Cerebellar nuclear complex (tissue), 1 donor: ENCODE data around the gene HEATR5A.

Experiments
- DNase-seq, 2 experiments: peaks; one replicate each; lab custom pipeline; 2025; lab: John Stamatoyannopoulos, UW

HEATR5A gene

GRCh38 chr14:31426663-31427062 is 6.3 kb upstream of the HEATR5A start:
- DNase-seq = no peak

DNA sequence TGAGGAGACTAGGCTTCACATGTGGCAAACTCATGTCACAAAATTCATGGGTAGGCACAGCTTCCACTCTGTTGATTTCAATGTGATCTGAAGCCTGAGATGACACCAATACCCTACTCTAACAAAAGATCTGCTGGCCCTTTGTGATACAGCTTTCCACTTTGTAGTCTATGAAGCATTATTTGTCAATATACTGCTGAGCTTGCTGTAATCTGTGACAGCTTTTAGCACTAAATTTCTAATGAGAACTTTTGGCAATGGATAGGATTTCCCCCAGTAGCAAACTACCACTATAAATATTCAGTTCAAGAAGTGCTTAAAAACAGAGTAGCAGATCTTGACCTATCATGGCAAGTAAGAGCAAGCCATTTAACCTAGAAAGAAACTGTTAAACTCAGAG is 5.6 kb upstream of the HEATR5A start:
- no peak for DNase-seq

DNA sequence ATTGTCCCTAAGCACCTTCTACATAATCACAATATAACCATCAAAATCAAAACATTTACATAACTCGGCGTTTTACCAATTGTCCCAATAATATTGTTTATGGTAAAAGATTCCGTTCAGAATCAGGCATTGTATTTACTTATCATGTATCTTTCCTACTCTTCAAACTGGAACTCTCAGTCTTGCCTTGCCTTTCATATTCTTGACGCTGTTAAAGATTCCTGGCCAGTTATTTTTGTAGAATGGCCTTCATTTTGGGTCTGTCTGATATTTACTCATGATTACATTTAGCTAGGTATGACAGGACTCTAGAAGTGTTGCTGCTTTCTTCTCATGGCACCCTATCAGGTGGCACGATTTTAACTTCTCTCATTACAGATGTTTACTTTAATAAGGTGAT is 850 bp upstream of the HEATR5A start:
- DNase-seq = no peak

- no peak for DNase-seq
Observed at GRCh38 chr14:31419967-31420318, 407 bp downstream of the HEATR5A start.

GRCh38 chr14:31419179-31419966 is 977 bp downstream of the HEATR5A start:
- DNase-seq = no peak

- no peak for DNase-seq
Observed at GRCh38 chr14:31418440-31418839, 1.9 kb downstream of the HEATR5A start.

DNA sequence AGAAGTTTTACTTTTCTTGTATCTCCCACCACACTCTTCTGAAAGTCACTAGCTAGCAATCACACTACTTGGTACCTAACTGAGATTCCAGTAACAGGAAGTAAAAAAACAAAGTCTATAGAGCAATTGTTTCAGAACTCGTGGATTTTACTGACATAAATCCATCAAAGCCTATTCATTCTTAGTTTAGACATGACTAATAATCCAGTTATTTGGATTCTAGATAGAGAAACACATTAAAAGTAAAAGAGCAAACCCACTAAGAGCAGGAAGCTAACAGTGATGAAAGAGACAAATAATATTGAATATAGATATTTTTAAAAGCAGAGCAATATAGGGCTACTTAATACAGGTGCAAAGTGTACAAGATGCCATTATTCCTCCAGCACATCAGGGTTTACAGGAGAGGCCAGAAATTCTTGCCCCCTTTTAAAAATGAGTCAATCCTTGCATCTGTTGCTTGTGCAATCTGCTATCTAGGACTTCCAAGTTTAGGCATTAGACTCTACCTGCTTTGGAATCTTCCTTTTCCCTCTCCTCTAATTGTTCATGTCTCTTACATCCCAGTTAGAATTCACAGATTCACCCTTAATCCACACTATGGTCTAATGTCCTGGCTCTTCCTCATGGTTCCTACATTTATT is 6.0 kb downstream of the HEATR5A start:
- DNase-seq = no peak

DNA sequence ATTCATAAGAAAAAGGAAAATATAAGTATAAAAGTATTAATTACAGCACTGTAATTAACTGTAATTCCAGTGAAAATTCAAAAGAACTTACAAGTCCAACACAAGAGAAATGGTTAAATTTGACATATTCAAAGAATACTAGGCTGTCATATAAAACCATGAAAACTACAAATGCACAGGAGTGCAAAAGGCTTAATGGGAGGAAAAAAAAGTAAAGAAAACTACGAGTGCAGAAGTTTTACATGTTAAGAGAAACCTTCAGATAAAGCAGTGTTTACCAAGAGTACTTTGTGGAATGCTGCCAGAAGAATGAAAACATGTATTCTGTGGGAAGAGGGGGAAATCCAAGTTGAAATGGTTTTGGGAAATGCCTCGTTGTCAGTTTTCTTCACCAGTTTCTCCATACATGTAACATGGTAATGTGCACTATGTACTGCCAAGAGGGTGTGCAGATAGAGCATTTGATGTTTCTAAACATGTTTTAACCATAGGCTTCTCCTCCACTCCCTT is 9.1 kb downstream of the HEATR5A start:
- DNase-seq = no peak

- DNase-seq = no peak
Observed at GRCh38 chr14:31410048-31410650, 10.2 kb downstream of the HEATR5A start.

GRCh38 chr14:31408421-31408820 is 11.9 kb downstream of the HEATR5A start:
- no peak for DNase-seq

- no peak for DNase-seq
Observed at GRCh38 chr14:31405599-31406232, 14.6 kb downstream of the HEATR5A start.

- no peak for DNase-seq
Observed at GRCh38 chr14:31405106-31405505, 15.2 kb downstream of the HEATR5A start.

- no peak for DNase-seq
Observed at GRCh38 chr14:31403707-31404106, 16.6 kb downstream of the HEATR5A start.

DNA sequence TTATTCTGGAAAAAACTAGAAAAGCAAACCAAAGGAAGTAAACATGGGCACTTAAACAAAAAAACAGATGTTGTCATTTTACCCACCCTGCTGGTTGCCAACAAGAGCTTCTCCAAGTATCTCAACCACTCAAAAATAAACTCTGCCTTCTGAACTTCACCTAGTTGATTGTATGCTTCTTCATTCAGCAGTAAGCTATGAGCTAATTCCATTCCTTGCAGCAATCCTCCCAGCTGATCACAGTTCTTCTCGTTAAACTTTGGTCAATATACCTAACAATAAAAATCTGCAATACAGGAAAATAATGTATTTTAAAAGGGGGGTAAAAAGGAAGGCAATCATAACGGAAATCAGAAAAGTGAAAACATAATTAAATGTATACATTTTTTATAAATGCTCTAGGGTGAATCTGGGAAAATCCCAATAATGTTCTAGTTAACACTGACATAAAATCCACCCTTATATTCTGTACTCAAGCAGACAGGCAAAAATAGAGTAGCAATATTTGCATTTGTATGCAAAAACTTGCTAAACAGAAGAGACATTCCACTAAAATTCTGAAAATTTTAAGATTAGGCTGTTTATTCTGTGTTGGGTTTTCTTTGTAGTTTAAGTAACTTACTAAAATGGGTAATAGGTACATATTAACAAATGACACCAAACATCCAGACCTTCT is 17.4 kb downstream of the HEATR5A start:
- no peak for DNase-seq

DNA sequence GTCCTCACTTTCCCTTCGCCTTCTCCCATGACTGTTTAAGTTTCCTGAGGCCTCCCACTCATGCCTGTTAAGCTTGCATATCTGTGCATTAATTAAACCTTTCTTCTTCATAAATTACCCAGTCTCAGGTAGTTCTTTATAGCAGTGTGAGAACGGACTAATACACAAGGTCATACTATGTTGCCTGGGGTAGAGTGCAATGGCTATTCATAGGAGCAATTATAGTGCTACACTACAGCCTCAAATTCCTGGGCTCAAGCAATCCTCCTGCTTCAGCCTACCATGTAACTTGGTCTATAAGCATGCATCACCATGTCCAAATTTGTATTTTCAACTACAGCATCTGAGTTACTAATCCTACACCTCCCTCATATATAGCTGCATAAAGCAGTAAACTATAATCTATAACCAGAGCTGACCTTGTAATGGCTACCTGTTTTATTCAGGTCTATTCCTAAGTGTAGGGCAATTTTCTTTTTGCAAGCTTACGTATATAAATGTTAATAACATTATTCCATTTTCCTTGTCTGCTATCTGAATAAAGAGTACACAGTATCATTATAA is 18.9 kb downstream of the HEATR5A start:
- no peak for DNase-seq

DNA sequence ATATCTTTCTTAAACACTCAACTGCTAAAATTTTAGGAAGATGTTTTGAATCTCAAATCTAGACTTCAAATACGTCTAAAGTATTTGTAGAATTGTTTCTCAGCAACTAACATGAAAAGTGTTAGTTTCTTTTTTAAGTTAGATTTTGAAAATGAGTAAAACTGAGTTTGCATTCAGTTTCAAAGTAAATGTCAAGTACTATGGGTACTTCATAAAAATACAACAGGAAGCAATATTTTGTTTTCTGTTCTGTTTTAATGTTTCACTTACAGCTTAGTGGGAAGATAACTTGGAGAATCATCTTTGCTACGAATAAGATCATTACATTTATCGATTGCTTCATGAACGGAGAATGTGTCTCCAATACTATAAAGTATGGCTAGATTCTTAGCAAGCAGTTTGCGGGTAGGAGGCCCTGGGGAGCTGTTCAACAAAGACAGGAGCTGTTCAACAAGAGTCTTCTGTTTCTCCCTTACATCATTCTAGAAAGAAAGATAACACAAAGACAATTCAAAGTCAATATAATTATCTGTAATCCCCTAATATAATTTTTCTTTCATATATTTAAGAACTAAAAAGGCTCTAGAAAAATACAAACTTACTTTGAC is 20.2 kb downstream of the HEATR5A start:
- no peak for DNase-seq

GRCh38 chr14:31395572-31396205 is 24.7 kb downstream of the HEATR5A start:
- no peak for DNase-seq

- no peak for DNase-seq
Observed at GRCh38 chr14:31395119-31395518, 25.2 kb downstream of the HEATR5A start.

DNA sequence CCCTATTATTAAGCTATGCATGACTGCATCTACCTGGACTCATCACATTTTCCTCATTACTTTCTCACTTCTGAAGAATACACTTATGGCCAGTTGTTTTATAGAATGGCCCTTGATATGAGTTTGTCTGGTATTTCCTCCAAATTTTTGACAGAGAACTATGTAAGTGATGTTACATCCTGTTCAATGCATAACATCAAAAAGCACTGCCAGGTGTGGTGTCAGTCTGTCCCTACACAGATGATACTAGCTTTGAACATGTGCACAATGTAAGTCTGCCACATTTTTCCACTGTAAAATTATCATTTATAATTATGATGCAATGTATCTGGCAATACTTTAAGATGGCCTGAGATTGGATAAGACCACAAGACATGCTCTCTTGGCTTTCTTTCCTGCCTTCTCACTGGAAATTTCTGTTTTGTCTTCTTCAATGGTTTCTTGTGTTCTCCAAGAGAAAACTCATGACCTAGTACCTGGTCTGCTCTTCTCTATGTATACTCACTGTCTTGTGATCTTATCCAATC is 28.3 kb downstream of the HEATR5A start:
- DNase-seq = no peak

DNA sequence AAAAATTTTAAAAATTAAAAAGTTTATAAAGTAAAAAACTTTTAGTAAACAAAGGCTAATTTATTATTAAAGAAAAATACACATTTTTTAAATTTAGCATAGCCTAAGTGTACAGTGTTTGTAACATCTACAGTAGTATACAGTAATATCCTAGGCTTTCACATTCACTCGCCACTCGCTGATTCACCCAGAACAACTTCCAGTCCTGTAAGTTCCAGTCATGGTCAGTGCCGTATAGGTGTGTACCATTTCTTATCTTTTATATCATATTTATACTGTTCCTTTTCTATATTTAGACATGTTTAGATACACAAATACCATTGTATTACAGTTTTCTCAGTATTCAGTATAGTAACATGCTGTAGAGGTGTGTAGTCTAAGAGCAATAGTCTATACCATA is 28.9 kb downstream of the HEATR5A start:
- no peak for DNase-seq

- no peak for DNase-seq
Observed at GRCh38 chr14:31389946-31390345, 30.4 kb downstream of the HEATR5A start.
